GM19023 (cell line): ENCODE measurements around the gene MCC.
"Not testable (repeated sequence)": the region's sequence is repeated elsewhere in the genome, so short reads cannot be mapped to it uniquely, and the experiment has no call there.

Source experiments
- ATAC-seq: cut with Tn5 transposase; IDR thresholded peaks from one replicate; pipeline ENCODE4 v1.9.1; 2021; ENCODE audit warnings: mild to moderate bottlenecking, moderate library complexity; ENCODE audit not compliant: unreplicated experiment

The MCC gene

DNA sequence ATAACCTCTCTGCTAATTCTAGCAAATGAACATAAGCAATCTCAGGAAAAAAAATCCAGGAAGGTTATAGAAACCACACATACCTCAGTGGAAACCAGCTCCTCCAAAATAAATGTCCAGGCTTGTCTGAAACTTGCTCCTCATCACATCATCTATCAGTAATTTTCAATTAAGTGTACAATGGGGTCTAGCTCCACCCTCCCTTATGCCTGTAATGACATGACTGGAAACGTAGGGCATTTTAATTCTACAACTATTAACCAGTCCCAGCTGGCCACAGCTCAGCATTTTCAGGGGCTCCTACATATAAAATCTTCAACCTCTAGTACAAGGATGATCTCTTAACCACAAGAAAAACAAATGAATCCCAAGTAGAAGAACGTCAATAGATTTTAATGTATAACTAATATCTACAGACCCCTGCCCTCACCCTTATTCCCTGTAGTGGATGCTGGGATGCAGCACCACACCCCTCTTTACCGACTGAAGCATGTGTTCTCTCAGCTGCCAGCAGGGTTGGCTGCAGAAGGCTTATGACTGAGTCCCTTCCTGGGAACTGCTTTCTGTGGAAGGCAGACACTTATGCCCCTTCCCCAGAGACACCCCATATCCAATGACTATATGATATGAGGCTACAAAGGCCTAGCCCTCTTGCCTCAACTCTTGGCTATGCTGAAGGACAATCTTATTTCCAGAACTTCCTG is 60.2 kb downstream of the MCC start:
- no peak for ATAC-seq

DNA sequence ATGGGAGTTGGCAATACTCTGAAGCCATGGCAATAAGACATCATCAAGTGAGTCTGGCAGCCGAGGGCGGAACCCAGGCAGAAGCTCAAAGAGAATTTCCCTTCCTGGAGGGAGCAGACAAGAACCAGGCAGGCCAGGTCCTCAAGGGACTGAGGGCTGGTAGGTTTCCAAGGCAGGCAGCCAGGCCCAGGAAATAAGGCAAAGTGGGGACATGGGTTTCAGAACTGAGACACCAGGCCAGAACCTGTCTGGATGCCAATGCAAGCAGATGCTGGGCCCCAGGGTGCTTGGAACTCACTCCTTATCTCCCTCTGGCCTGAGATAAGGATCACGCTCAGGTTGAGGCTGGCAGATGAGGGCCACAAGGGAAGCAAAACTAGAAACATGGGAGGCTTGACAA is 62.3 kb downstream of the MCC start:
- ATAC-seq: no peak

DNA sequence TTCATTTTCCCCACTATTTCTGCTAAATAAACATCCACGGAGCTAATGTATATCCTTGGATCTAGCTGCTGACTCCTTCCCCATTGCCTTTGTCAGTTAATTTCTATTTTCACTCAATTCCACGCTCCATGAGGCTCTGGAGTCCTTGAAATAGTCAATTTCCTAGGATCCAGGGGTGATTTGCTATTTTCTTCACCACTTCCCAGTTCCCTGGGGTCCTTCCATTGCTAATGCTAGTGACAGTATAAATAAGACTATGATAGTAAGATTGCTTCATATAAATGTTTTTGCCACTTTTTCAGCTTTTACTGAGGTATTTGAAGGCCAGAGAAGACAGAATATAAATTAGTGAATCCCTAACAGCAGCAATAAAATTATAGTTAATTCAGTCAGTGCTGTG is 66.6 kb downstream of the MCC start:
- no peak for ATAC-seq

DNA sequence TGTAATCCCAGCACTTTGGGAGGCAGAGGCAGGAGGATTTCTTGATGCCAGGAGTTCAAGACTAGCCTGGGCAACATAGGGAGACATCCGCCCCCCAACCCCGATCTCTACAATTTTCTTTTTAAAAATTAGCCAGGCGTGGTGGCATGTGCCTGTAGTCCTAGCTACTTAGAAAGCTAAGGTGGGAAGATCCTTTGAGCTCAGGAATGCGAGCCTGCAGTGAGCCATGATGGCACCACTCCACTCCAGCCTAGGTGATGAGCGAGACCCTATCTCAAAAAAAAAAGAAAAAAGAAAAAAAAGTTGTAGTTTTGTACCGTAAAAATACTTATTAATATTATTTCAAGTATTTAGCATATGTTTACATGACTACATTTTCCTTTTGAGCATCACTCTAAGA is 82.7 kb downstream of the MCC start:
- ATAC-seq: no peak

DNA sequence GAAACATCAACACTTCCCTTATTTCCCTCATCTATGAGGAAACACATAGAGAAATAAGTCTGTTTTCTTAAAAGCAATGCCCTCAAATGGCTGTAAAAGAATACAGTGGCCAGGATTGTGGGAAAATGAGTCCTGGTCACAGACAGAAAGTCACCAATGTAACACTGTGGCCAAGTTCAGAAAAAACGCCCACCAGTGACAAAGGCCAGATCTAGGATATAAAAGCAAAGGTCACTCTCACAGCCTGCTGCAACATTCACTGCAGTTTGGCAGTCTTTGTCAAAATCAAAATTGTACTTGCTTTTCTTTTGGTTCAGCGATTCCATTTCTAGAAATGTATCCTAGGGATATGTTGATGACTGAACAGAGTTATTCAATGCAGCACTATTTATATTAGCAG is 84.0 kb downstream of the MCC start:
- no peak for ATAC-seq

- ATAC-seq: not testable (repeated sequence)
Observed at GRCh38 chr5:113397986-113398385, 90.3 kb downstream of the MCC start.

DNA sequence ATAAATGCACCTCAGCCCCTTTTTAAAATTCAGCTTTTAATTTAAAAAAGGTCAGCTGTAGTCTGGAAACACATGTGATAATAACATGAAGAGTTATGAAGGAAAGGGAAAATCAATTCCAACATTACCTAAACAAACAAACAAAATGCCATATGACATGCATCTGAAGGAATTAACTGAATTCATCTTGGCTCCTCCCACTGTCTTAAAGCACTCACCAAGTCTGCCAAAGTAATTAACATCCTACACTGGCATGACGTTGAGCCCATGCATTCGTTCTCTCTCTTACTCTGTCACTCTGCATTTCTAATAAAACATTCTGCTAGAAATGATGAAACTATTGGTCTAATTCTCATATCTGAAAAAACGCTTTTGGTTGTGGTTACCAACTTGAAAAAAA is 91.2 kb downstream of the MCC start:
- ATAC-seq: no peak

- ATAC-seq: no peak
Observed at GRCh38 chr5:113394658-113395057, 93.6 kb downstream of the MCC start.

- ATAC-seq: no peak
Observed at GRCh38 chr5:113390224-113390623, 98.0 kb downstream of the MCC start.

- no peak for ATAC-seq
Observed at GRCh38 chr5:113389116-113389515, 99.1 kb downstream of the MCC start.

GRCh38 chr5:113387844-113388243 is 100.4 kb downstream of the MCC start:
- no peak for ATAC-seq

DNA sequence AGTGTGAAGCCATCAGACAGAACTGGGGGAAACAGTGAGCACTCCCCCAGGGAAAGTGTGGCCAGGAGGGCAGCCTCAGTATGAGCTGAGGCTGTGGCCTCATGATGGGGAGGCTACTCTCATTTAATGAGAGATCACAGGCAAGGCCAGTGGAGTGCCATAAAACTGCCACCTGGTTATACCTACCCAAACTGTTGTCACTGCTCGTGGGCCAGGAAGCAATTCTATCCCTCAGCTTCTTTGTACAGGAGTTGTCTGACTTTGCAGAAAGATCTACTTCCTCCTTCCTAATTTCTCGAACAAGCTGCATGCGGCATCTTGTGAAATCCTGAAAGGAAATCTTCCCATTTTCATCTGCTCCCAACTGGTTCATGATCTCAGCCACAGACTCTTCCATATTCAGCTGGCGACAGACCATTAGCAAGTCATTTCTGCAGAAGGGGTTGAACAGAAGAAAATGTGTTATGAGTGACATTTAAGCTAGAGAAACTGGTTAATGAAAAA is 103.4 kb downstream of the MCC start:
- no peak for ATAC-seq

- no peak for ATAC-seq
Observed at GRCh38 chr5:113382731-113383130, 105.5 kb downstream of the MCC start.

DNA sequence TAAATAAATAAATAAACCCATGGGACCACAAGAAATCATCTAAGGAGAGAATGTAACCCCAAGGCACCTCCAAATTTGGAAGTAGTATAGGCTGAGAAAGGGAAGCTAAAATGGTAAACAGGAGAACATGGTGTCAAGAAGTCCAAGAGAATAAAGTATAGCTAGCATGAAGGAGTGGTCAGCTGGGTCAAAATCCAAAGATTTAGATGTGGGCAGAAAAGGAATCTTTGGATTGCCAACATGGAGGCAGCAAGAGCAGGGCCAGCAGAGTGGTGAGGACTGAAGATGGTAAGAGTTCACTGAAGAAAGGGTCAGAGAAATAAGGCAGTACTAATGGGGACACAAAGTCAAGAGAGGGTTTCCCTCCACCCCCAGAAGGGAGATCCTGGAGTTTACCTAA is 106.5 kb downstream of the MCC start:
- no peak for ATAC-seq

GRCh38 chr5:113380807-113381326 is 107.4 kb downstream of the MCC start:
- no peak for ATAC-seq

DNA sequence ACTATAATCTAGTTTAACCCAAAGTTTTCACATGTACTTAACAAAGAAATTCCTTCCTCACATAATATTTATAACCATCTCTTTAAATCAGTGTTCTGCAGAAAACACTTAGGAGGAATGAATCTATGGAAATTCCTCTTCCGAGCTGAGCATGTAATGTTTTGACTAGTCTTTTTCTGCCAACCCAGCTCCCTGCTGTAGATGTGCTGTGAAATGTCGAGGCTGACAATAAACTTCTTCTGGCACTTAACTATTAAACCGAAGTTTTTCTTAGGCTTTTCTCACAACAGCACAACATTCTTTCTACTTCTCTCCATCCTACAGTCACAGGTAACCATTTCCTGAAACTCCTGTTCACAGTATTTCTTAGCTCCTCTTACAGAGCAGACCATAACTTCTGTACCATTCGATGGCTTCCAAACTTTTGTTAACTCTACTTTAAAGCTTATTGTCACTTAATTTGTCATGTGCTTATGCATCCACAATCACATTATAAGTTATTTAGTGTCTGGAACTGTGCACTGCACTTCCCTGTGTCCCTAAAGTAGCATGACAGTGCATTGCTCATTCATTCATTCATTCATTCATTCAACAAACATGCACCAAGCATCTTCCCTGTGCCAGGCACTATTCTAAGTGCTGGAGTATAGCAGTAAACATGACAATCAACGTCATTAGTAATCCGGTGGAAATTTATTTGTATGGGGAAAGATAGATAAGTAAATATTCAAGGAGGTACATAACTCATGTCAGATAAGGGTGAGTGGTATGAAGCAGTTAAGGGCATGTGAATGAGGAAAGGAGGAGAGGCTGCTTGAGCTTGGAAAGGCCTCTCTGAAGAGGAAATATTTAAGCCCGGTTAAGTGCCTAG is 108.1 kb downstream of the MCC start:
- ATAC-seq: no peak

DNA sequence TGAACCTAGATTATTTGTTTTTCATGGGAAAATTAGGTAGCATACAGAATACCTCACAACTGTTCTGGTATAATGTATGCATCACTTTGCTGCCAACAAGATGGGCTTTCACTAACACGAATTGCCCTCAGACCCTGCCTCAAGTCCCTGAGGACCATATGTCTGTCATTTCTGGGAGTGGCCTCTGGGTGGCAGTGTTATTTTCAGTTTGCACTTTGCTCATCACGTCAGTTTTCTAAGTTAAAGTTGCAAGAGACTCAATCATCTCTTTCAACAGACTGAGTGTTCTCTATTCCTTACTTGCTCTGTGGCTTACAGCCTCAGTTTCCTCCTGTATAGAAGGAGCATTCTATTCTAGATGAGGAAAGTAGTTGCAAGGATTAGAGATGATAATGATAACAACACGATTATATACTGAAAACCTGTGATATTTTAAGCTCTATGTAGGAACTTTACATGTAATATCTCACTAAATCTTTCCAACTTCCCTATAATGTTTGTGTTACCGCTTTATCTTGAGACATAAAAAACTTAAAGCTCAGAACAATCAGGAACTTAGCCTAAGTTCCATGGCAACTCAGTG is 109.2 kb downstream of the MCC start:
- no peak for ATAC-seq

DNA sequence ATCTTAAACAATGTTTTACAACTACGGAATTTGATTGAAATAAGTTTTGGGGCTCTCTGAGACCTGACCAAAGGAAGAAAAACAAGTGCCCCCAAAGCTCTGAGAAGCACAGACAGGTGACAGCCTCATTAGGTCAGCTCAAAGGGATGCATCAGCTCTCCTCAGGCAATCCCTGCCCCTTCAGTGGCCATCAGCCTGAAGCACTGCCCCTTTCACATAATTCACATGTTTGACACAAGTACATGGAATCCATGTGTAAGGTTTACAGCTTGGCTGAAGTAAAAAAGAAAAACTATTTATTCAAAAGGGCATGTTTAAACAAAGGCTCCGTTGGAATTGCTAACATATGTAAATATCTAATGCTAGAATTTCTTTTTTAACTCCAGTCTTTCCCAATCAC is 109.7 kb downstream of the MCC start:
- ATAC-seq: no peak

DNA sequence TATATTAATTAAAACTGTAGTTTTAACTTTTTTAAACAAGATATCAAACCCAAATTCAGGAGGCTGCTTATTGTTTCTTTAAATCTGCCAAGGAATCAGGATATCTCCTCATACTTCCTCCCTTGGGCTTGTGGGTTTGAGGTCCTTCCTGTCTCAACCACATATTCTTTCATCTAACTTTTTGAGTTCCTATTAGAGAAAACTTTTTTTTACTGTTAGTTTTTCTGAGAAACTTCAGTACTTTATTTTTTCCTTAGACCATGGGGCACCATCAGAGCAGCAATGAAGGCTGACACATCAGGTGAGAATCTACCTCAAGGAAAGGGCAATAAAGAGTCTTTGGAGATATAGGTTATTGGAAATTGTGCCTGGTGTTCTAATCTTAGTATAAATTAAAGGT is 110.2 kb downstream of the MCC start:
- ATAC-seq: no peak

DNA sequence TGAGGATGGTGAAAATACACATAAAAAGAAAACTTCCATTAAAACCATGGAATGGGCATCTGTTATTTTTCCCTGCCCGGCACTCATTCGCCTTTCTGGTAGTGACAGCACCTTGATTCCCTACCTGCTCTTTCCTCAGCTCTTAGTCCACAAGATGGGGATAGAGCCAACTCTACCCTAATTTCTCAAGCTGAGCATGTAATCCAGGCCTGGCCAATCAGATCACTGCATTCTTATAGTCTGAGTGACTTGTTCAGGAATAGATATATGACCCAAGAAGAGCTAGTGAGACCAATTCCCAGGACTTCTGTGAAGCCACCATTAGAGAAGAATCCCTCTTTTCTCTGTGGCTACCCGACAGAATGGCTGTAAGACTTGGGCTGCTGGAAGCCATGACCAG is 111.6 kb downstream of the MCC start:
- ATAC-seq: no peak

DNA sequence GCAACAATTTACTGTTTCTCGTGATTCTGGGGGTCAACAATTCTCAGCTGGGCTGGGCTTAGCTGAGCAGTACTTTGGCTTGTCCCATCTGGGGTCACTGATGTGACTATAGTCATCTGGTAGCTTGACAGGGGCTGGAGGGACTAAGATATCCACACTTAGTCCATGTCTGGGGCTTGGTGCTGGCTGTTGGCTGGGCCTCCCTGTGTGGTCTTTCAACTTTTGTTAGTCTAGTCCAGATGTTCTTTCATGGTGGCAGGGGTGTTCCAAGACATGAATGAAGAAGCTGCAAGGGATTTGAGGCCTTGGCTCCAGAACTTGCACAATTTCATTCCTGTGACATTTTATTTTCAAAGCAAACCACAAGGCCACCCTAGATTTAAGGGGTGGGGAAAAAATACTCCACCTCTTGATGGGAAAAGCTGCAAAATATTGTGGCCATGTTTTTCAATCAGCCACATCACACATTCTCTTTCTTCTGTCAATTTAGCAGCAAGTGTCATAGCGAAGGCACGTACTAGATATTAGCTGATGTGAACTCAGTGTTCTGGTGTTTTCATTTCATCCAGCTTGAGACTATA is 112.7 kb downstream of the MCC start:
- ATAC-seq: no peak
